Prostate gland (tissue), 2 donors: ENCODE results near the gene TMEM45B. TPM values are rescaled to one million over a fixed set of nuclear protein-coding genes. Genes with fewer than 3 reads are reported as not detected.
"Not testable (repeated sequence)": the region's sequence is repeated elsewhere in the genome, so short reads cannot be mapped to it uniquely, and the experiment has no call there.

Source experiments
- DNase-seq: peaks from one replicate; pipeline ENCODE4 v3.0.0-alpha.2; 2019; ENCODE audit warnings: low spot score
- H3K27ac ChIP-seq, 2 donors: fragments of 200-600 bp; sonication (generic); 2 replicates each; pipeline ENCODE4 v1.5.1; 2017 to 2019
- H3K27me3 ChIP-seq: fragments of 200-600 bp; sonication (generic); replicated peaks from 2 replicates; pipeline ENCODE4 v1.5.1; 2019; ENCODE audit not compliant: insufficient read depth
- H3K36me3 ChIP-seq, 2 donors: fragments of 200-600 bp; sonication (generic); 1 replicate in 1 of 2; 2 replicates in 1 of 2; pipeline versions ENCODE4 v1.5.1 to v1.8.1; 2017 to 2019
- H3K4me1 ChIP-seq: fragments of 200-600 bp; sonication (generic); replicated peaks from 2 replicates; pipeline ENCODE4 v1.5.1; 2019
- H3K4me3 ChIP-seq, 2 donors: fragments of 200-600 bp; sonication (generic); 2 replicates each; pipeline ENCODE4 v1.5.1; 2017 to 2019
- H3K9me3 ChIP-seq: fragments of 200-600 bp; sonication (generic); 2 replicates; pipeline ENCODE4 v1.5.1; 2017
- CTCF ChIP-seq, 4 experiments: fragments of 200-600 bp in 2 of 4; fragments of 450-650 bp in 2 of 4; sonication (generic) in 2 of 4; IDR thresholded peaks; 1 replicate in 3 of 4; 2 replicates in 1 of 4; pipeline ENCODE4 v1.5.1; 2016 to 2019; ENCODE audit warnings: antibody characterized with exemption in 4 of 4, mild to moderate bottlenecking in 2 of 4, moderate library complexity in 2 of 4
- POLR2A ChIP-seq: fragments of 450-650 bp; IDR thresholded peaks from one replicate; pipeline ENCODE4 v1.6.1; 2016; ENCODE audit warnings: antibody characterized with exemption, mild to moderate bottlenecking
- POLR2AphosphoS5 ChIP-seq: sonication (generic); formaldehyde crosslinking; IDR thresholded peaks from one replicate; pipeline ENCODE4 v1.6.1; 2017; ENCODE audit warnings: antibody characterized with exemption
- WGBS: methylation state at CpG from one replicate; pipeline ENCODE4 v1.1.5; 2018; 5-methylcytosine and 5-hydroxymethylcytosine counted together
- intact Hi-C: fragments of 100-400 bp; cut with DNase I; formaldehyde crosslinking; loops from one replicate; pipeline ENCODE4 v1.14.2; 2022
- total RNA-seq, 2 donors: library from RNA; depleted of rRNA; stranded (reverse); fragments of >200 nt; gene quantifications; one replicate each; pipeline ENCODE4 v1.1.0, GENCODE V29; 2016

TMEM45B gene
- total RNA-seq, 2 donors from 2014 or later, result 5.2 to 11.0 TPM

DNA sequence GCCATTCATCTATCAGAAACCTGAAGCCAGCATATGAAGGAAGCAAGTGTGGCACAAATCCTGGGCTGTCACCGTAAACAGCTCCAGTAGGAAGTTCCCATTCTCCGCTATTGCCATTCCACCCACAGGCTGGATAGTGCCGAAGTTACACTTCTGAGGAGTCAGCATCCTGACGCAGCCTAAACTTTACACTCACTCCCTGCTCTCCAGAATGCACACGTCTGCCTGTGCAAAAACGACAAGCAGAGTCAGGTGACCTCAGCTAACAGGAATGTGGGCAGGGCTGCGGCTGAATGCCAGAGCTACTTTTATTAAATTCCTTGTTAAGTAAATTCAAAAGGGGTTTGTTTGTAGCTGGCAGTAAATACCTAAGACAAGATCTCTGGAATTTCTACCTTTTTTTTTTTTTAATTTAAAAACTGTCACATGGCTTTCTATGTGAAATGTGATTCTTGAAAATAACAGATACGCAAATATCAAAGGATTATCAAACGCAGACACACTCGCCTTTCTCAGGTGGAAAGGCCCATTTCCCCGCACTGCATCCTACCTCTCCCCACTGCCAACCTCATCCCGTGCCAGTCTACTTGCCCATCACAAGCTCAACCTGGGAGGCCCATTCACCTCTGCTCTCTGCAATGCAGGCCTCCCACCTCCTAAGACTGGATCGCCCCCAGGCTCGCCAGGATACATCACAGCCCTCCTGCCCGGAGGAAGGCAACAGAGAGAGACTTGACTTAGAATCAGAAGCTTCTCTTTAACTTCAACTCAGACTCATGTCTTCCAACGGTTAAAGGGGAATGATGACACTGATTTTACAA lies 46.3 kb downstream of the TMEM45B start:
- no peaks in the 10 kb centered on the region for H3K27me3 ChIP-seq
- H3K4me3 ChIP-seq, result no peak overlapping the region
- TF ChIP-seq POLR2AphosphoS5, result peak; percentile 93
- TF ChIP-seq CTCF (IDR thresholded peaks at IDR 0.05), result no peak
- TF ChIP-seq POLR2A, result peak; percentile 25
- WGBS, result 24% methylated on average over 16 of the region's 16 CpGs
- H3K36me3 ChIP-seq, result peaks cover 0 to 8% of the 10 kb centered on the region in 2 donors
- H3K27ac ChIP-seq, result peak overlapping the region; percentile 49 to 76
- intact Hi-C loops, result no loop called here
- DNase-seq, result peak; percentile 93
- no peaks in the 10 kb centered on the region for H3K4me1 ChIP-seq
- H3K9me3 ChIP-seq, result no peaks in the 10 kb centered on the region

GRCh38 chr11:129864811-129865210 lies 49.2 kb downstream of the TMEM45B start:
- TF ChIP-seq POLR2A (no peak), CTCF (IDR thresholded peaks at IDR 0.05) (no peak), POLR2AphosphoS5 (no peak)

DNA sequence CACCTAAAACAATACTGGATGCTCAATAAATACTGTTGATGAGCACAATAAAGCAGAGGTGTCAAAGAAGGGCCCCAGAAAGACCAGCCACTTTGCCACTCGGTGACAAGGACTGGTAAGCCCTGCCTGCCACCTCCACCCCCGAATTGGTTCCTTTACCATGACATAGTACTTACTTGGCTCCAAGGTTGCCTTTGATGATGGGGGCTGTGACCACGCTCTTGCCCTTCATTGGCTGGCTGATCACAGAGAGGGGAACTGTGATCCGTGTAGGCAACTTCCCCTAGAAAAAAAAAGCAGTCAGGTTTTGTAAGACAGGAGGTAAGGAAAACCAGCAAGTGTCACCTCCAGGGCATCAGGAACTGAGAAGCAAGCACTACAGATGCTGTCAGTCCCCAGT lies 50.1 kb downstream of the TMEM45B start:
- Histone ChIP-seq H3K4me3 (no peak overlapping the region), H3K4me1 (no peaks in the 10 kb centered on the region), H3K27me3 (no peaks in the 10 kb centered on the region), H3K36me3 (peaks cover 7 to 22% of the 10 kb centered on the region in 2 donors), H3K9me3 (no peaks in the 10 kb centered on the region), H3K27ac (no peak overlapping the region)
- TF ChIP-seq POLR2A, result no peak
- TF ChIP-seq POLR2AphosphoS5, result no peak
- TF ChIP-seq CTCF (IDR thresholded peaks at IDR 0.05), result no peak
- 65% methylated on average over 4 of the region's 4 CpGs for WGBS
- intact Hi-C loops, result no loop called here
- no peak for DNase-seq

More at GRCh38 chr11:129864811-129865210, 49.2 kb downstream of the TMEM45B start:
- Histone ChIP-seq H3K4me1 (no peaks in the 10 kb centered on the region), H3K27me3 (no peaks in the 10 kb centered on the region), H3K27ac (no peak overlapping the region), H3K9me3 (no peaks in the 10 kb centered on the region), H3K36me3 (peaks cover 7 to 19% of the 10 kb centered on the region in 2 donors), H3K4me3 (no peak overlapping the region)
- DNase-seq, result no peak
- WGBS, result 85% methylated on average over 5 of the region's 5 CpGs
- intact Hi-C loops, result no loop called here

- Histone ChIP-seq H3K4me1 (no peaks in the 10 kb centered on the region), H3K27ac (no peak overlapping the region), H3K27me3 (no peaks in the 10 kb centered on the region), H3K36me3 (peaks cover 7 to 22% of the 10 kb centered on the region in 2 donors), H3K9me3 (no peaks in the 10 kb centered on the region), H3K4me3 (no peak overlapping the region)
- WGBS, result 51% methylated on average over 3 of the region's 3 CpGs
- DNase-seq, result no peak
- TF ChIP-seq POLR2A, result no peak
- no peak for TF ChIP-seq POLR2AphosphoS5
- TF ChIP-seq CTCF (IDR thresholded peaks at IDR 0.05), result no peak
- intact Hi-C loops, result no loop called here
Observed at GRCh38 chr11:129866311-129866710, 50.7 kb downstream of the TMEM45B start.

GRCh38 chr11:129868626-129869025 lies 53.0 kb downstream of the TMEM45B start:
- intact Hi-C loops, H3K4me3 ChIP-seq, DNase-seq, H3K27ac ChIP-seq, H3K9me3 ChIP-seq, H3K4me1 ChIP-seq, H3K27me3 ChIP-seq: not testable (repeated sequence)
- peaks cover 10 to 25% of the 10 kb centered on the region in 2 donors for H3K36me3 ChIP-seq
- 90% methylated on average over 16 of the region's 16 CpGs for WGBS
